ENCODE measurements around the gene NPR2. TPM values are rescaled to one million over a fixed set of nuclear protein-coding genes. Genes with fewer than 3 reads are reported as not detected.

Gene NPR2
- polyA plus RNA-seq, 3 donors: 0.48 TPM; not detected in 2

DNA sequence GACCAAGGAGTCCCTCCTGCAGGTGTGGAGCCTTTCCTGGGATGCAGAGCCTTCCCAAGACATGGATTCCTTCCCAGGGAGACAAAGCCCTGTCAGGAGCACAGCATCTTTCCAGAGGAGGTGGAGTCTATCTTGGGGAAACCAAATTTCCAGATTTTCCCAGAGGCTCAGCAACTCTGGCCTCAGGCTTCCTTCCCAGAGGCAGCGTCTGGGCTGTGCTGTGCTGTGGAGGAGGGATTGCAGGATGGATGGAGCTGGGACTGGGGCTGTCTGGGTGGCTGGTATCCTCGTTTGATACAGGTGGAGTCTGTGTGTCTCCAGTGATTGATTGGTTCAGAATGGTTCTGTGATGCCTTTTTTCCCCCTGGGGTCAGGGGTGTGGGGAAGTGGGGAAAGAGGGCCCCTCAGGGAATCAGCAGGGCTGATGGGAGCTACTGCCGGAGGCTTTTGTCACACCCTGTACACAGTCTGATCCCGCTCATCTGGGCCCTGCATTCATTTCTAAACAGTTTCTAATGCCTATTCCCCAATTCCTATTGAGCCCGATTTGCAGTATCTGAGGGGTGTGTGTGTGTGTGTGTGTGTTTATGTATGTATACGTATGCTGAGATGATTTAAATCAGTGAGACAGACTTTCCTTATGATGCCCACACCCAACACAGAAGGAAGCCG, 62.8 kb downstream of the NPR2 start:
- peaks cover 4 to 16% of the 10 kb centered on the region in 2 donors for H3K4me1 ChIP-seq (ENCODE audit: control insufficient read depth in 1 of 2, insufficient read depth in 2 of 2, low read length in 2 of 2)
- WGBS (ENCODE audit: insufficient coverage): 93% methylated on average over 2 of the region's 7 CpGs
- H3K9me3 Mint-ChIP-seq: peaks cover 0 to 4% (median 0%) of the 10 kb centered on the region in 7 donors
- H3K4me2 ChIP-seq (replicated peaks; ENCODE audit: extremely low read depth, low read length, poor library complexity, severe bottlenecking): no peak overlapping the region
- peak overlapping the region in 1 of 2 donors; percentile 12 for H3K4me3 Mint-ChIP-seq
- no peaks in the 10 kb centered on the region for H4K20me1 ChIP-seq (ENCODE audit: insufficient read depth, low read length)
- H3K9me3 ChIP-seq (replicated peaks in 1 of 2; ENCODE audit: control insufficient read depth in 1 of 2, insufficient read depth in 1 of 2, low read length in 2 of 2): no peaks in the 10 kb centered on the region
- peaks cover 18% of the 10 kb centered on the region for H3K4me1 Mint-ChIP-seq
- no peak overlapping the region for H3K27ac ChIP-seq (ENCODE audit: low read depth in 1 of 2, low read length in 2 of 2)
- H3K4me3 ChIP-seq (replicated peaks in 1 of 3; ENCODE audit: low read depth in 2 of 3, low read length in 3 of 3): no peak overlapping the region
- H3K79me2 ChIP-seq (ENCODE audit: insufficient read depth, low read length): no peaks in the 10 kb centered on the region
- H2AFZ ChIP-seq (ENCODE audit: insufficient read depth, low read depth, low read length, poor library complexity, severe bottlenecking): no peak overlapping the region
- peaks cover 12 to 65% of the 10 kb centered on the region in 2 donors for H3K27me3 ChIP-seq (ENCODE audit: control insufficient read depth in 2 of 2, insufficient read depth in 2 of 2, low read length in 2 of 2)
- TF ChIP-seq CTCF (IDR thresholded peaks at IDR 0.05): no peak
- H3K36me3 ChIP-seq (replicated peaks in 1 of 2; ENCODE audit: control insufficient read depth in 1 of 2, insufficient read depth in 2 of 2, low read length in 2 of 2): no peaks in the 10 kb centered on the region
- H3K27ac Mint-ChIP-seq: no peak overlapping the region
- H3K36me3 Mint-ChIP-seq: peaks cover 4 to 9% of the 10 kb centered on the region in 2 donors
- intact Hi-C loops (cut with micrococcal nuclease): loop anchor here in 1 of 2 donors (10.0 kb wide), 1 partner anchor 61 kb away; no protein-coding TSS in a partner anchor
- H3K27me3 Mint-ChIP-seq (ENCODE audit: low read depth in 3 of 3): peaks cover 56 to 70% (median 62%) of the 10 kb centered on the region in 3 donors
- no peak for DNase-seq
- H3K9ac ChIP-seq (ENCODE audit: insufficient read depth, low read length, poor library complexity, severe bottlenecking): no peak overlapping the region

- Mint-ChIP-seq H3K9me3 (peaks cover 0 to 4% (median 0%) of the 10 kb centered on the region in 7 donors), H3K27me3 (ENCODE audit: low read depth in 3 of 3) (peaks cover 57 to 71% (median 57%) of the 10 kb centered on the region in 3 donors), H3K4me1 (peaks cover 22% of the 10 kb centered on the region), H3K36me3 (peaks cover 0 to 6% of the 10 kb centered on the region in 2 donors), H3K4me3 (peak overlapping the region in 1 of 2 donors; percentile 0), H3K27ac (no peak overlapping the region)
- 82% methylated on average over 3 of the region's 3 CpGs for WGBS (ENCODE audit: insufficient coverage)
- DNase-seq: no peak
- no peak for TF ChIP-seq CTCF (IDR thresholded peaks at IDR 0.05)
- Histone ChIP-seq H3K4me2 (replicated peaks; ENCODE audit: extremely low read depth, low read length, poor library complexity, severe bottlenecking) (no peak overlapping the region), H2AFZ (ENCODE audit: insufficient read depth, low read depth, low read length, poor library complexity, severe bottlenecking) (no peak overlapping the region), H4K20me1 (ENCODE audit: insufficient read depth, low read length) (no peaks in the 10 kb centered on the region), H3K4me3 (replicated peaks in 1 of 3; ENCODE audit: low read depth in 2 of 3, low read length in 3 of 3) (no peak overlapping the region), H3K9me3 (replicated peaks in 1 of 2; ENCODE audit: control insufficient read depth in 1 of 2, insufficient read depth in 1 of 2, low read length in 2 of 2) (no peaks in the 10 kb centered on the region), H3K9ac (ENCODE audit: insufficient read depth, low read length, poor library complexity, severe bottlenecking) (no peak overlapping the region), H3K27me3 (ENCODE audit: control insufficient read depth in 2 of 2, insufficient read depth in 2 of 2, low read length in 2 of 2) (peaks cover 11 to 62% of the 10 kb centered on the region in 2 donors), H3K4me1 (ENCODE audit: control insufficient read depth in 1 of 2, insufficient read depth in 2 of 2, low read length in 2 of 2) (peaks cover 4 to 19% of the 10 kb centered on the region in 2 donors), H3K79me2 (ENCODE audit: insufficient read depth, low read length) (no peaks in the 10 kb centered on the region), H3K27ac (ENCODE audit: low read depth in 1 of 2, low read length in 2 of 2) (no peak overlapping the region), H3K36me3 (replicated peaks in 1 of 2; ENCODE audit: control insufficient read depth in 1 of 2, insufficient read depth in 2 of 2, low read length in 2 of 2) (no peaks in the 10 kb centered on the region)
- intact Hi-C loops (cut with micrococcal nuclease): loop anchor here in 1 of 2 donors (10.0 kb wide), 1 partner anchor 59 kb away; no protein-coding TSS in a partner anchor
Measured at GRCh38 chr9:35856206-35856605, 64.8 kb downstream of the NPR2 start.

All from CD14-positive monocyte (primary cell).